Parathyroid adenoma (tissue), 2 donors: ENCODE results near the gene SMARCC2.

Source experiments
- H2AFZ ChIP-seq: fragments of 300-600 bp; sonication (generic); one replicate; pipeline ENCODE4 v1.7.0; 2017; ENCODE audit warnings: antibody characterized with exemption, mild to moderate bottlenecking
- H3K27ac ChIP-seq: fragments of 300-600 bp; sonication (generic); one replicate; pipeline ENCODE4 v1.7.0; 2017
- H3K27me3 ChIP-seq: fragments of 300-600 bp; sonication (generic); one replicate; pipeline ENCODE4 v1.7.0; 2017; ENCODE audit warnings: low read length; ENCODE audit not compliant: control insufficient read depth, insufficient read depth
- H3K36me3 ChIP-seq: fragments of 300-600 bp; sonication (generic); one replicate; pipeline ENCODE4 v1.7.0; 2017; ENCODE audit warnings: low read length; ENCODE audit not compliant: control insufficient read depth, insufficient read depth
- H3K4me1 ChIP-seq: fragments of 300-600 bp; sonication (generic); one replicate; pipeline ENCODE4 v1.7.0; 2017; ENCODE audit warnings: control low read depth
- H3K4me2 ChIP-seq: fragments of 300-600 bp; sonication (generic); one replicate; pipeline ENCODE4 v1.7.0; 2017; ENCODE audit warnings: low read length
- H3K4me3 ChIP-seq: fragments of 300-600 bp; sonication (generic); one replicate; pipeline ENCODE4 v1.7.0; 2017; ENCODE audit warnings: low read depth, low read length
- H3K79me2 ChIP-seq: fragments of 300-600 bp; sonication (generic); one replicate; pipeline ENCODE4 v1.7.0; 2017; ENCODE audit warnings: control low read depth
- H3K9ac ChIP-seq: fragments of 300-600 bp; sonication (generic); one replicate; pipeline ENCODE4 v1.7.0; 2017; ENCODE audit warnings: mild to moderate bottlenecking
- H3K9me3 ChIP-seq: fragments of 300-600 bp; sonication (generic); one replicate; pipeline ENCODE4 v1.7.0; 2017; ENCODE audit warnings: low read length; ENCODE audit not compliant: control insufficient read depth
- TF ChIP-seq, protein P1 (sequence below): fragments of 300-600 bp; sonication (generic); IDR thresholded peaks from one replicate; pipeline ENCODE4 v1.7.0; 2017; ENCODE audit warnings: antibody characterized with exemption, mild to moderate bottlenecking
- donor health status: primary hyperparathyroidism.

The SMARCC2 gene

DNA sequence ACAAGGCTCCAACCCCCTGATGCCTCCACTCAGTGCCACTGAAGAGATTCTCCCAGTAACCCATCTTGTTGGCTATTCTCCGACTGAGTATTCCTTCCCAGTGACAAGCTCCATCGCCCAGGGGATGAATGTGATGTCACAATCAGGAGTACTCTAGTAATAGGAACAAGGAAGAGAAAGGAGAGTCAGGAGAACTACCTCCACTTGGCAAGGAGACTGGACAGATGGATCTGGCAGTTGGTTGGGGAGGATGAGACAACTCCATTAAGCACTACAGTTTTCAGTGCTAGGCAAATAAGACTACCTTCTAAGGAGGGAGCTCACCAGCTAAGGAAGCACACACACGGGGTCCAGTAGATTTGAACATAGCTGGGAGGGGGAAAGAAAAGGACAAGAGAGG is 27.2 kb upstream of the SMARCC2 start:
- Histone ChIP-seq H3K79me2 (peaks cover 37% of the 10 kb centered on the region), H3K9me3 (no peaks in the 10 kb centered on the region), H3K4me2 (no peak overlapping the region), H3K36me3 (no peaks in the 10 kb centered on the region), H3K27me3 (no peaks in the 10 kb centered on the region), H3K9ac (no peak overlapping the region), H2AFZ (no peak overlapping the region), H3K4me3 (no peak overlapping the region), H3K27ac (no peak overlapping the region), H3K4me1 (peaks cover 4% of the 10 kb centered on the region)
- TF ChIP-seq, protein P1, sequence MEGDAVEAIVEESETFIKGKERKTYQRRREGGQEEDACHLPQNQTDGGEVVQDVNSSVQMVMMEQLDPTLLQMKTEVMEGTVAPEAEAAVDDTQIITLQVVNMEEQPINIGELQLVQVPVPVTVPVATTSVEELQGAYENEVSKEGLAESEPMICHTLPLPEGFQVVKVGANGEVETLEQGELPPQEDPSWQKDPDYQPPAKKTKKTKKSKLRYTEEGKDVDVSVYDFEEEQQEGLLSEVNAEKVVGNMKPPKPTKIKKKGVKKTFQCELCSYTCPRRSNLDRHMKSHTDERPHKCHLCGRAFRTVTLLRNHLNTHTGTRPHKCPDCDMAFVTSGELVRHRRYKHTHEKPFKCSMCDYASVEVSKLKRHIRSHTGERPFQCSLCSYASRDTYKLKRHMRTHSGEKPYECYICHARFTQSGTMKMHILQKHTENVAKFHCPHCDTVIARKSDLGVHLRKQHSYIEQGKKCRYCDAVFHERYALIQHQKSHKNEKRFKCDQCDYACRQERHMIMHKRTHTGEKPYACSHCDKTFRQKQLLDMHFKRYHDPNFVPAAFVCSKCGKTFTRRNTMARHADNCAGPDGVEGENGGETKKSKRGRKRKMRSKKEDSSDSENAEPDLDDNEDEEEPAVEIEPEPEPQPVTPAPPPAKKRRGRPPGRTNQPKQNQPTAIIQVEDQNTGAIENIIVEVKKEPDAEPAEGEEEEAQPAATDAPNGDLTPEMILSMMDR: no peak

GRCh38 chr12:56213878-56214277 is 24.6 kb upstream of the SMARCC2 start:
- no peak overlapping the region for H3K4me2 ChIP-seq
- H3K36me3 ChIP-seq: no peaks in the 10 kb centered on the region
- TF ChIP-seq, protein P1: no peak
- H3K27me3 ChIP-seq: no peaks in the 10 kb centered on the region
- H2AFZ ChIP-seq: no peak overlapping the region
- no peak overlapping the region for H3K9ac ChIP-seq
- no peaks in the 10 kb centered on the region for H3K9me3 ChIP-seq
- peaks cover 4% of the 10 kb centered on the region for H3K4me1 ChIP-seq
- no peak overlapping the region for H3K27ac ChIP-seq
- peaks cover 29% of the 10 kb centered on the region for H3K79me2 ChIP-seq
- no peak overlapping the region for H3K4me3 ChIP-seq

DNA sequence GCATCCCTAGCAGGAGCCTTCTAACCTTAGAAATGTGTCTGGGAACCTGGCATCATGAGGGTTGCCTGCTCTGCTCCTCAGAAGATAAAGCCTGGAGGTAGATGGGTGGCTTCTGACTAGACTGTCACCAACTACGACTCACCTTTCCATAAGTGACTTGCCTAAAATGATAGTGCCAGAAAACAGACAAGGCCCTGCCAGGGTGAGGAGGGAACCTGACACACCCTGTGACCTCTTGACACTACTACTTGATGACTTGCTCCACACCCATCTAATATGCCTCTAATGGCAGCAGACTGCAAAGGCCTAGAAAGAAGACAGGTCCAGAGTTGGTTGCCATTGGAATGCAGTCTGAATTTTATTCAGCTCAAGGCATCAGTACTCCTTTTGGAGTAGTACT is 23.1 kb upstream of the SMARCC2 start:
- Histone ChIP-seq H3K79me2 (peaks cover 19% of the 10 kb centered on the region), H3K4me1 (peaks cover 4% of the 10 kb centered on the region), H3K4me2 (no peak overlapping the region), H3K4me3 (no peak overlapping the region), H3K27me3 (no peaks in the 10 kb centered on the region), H3K9me3 (no peaks in the 10 kb centered on the region), H3K27ac (no peak overlapping the region), H3K9ac (no peak overlapping the region), H2AFZ (no peak overlapping the region), H3K36me3 (no peaks in the 10 kb centered on the region)
- TF ChIP-seq, protein P1: no peak

DNA sequence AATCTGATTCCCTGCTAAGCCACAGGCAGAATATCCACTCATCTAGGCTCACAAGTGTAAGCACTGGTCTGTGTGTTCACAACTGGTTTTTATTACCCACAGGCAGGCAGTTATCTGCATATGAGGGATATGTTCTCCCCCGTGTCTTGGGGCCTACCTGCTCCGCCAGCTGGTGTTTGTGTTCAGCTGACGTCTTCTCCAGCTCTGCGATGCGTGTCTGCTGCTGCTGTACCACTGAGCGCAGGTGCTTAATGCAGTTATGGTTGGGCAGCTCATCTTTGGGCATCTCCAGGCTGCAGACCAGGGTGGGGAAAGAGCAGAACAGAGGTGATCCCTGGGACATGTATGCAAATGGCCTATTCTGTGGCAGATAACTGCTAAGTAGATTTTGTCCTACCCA is 18.7 kb upstream of the SMARCC2 start:
- no peak overlapping the region for H3K4me2 ChIP-seq
- H3K27ac ChIP-seq: no peak overlapping the region
- no peak overlapping the region for H3K4me3 ChIP-seq
- H3K36me3 ChIP-seq: no peaks in the 10 kb centered on the region
- peaks cover 3% of the 10 kb centered on the region for H3K79me2 ChIP-seq
- TF ChIP-seq, protein P1: no peak
- no peak overlapping the region for H2AFZ ChIP-seq
- H3K9ac ChIP-seq: no peak overlapping the region
- no peaks in the 10 kb centered on the region for H3K9me3 ChIP-seq
- H3K27me3 ChIP-seq: no peaks in the 10 kb centered on the region
- H3K4me1 ChIP-seq: no peaks in the 10 kb centered on the region

DNA sequence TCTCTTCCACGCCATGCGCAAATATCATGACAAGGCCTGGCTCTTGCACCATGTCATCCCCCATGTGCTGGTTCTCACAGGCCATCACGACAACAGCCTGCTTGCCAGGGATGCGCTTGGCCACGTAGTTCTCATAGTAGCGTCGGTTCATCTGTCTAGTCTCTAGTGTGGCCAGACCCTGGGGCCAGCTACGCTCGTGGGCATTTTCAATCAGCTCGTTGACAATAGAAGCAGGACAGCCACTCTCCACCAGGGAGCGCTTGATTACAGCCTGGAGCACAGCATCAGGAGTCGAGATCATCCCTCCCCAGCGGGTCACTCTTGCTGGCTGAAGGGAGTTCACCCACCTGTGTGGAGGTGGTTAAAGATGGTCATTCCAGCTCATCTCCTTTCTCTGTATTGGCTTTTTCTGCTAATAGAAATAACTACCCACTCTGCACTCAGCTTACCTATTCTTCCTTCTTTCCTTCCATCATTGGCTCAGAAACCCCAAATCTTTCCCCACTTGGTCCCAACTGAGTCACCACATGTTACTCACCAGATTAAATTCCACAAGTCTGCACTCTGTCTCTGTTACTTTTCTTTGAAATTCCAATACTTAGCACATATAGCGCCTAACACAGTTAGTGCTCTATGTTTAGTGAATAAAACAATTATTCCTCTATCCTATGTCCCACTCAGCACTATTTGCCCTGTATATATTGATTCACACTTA is 17.3 kb upstream of the SMARCC2 start:
- H3K4me1 ChIP-seq: no peaks in the 10 kb centered on the region
- TF ChIP-seq, protein P1: peak; percentile 63
- no peak overlapping the region for H3K4me3 ChIP-seq
- H3K4me2 ChIP-seq: no peak overlapping the region
- no peaks in the 10 kb centered on the region for H3K27me3 ChIP-seq
- no peaks in the 10 kb centered on the region for H3K79me2 ChIP-seq
- H3K27ac ChIP-seq: no peak overlapping the region
- H3K36me3 ChIP-seq: no peaks in the 10 kb centered on the region
- H2AFZ ChIP-seq: no peak overlapping the region
- no peak overlapping the region for H3K9ac ChIP-seq
- no peaks in the 10 kb centered on the region for H3K9me3 ChIP-seq
